Uterus (tissue), 4 donors: ENCODE results near the gene ARL5A. TPM values are rescaled to one million over a fixed set of nuclear protein-coding genes. Genes with fewer than 3 reads are reported as not detected.

Source experiments
- DNase-seq, 2 donors: peaks; one replicate each; pipeline ENCODE4 v3.0.0-alpha.2; 2019 to 2020
- H3K27ac ChIP-seq, 2 donors: fragments of 200-600 bp; sonication (generic); 1 replicate in 1 of 2; 2 replicates in 1 of 2; pipeline ENCODE4 v1.5.1; 2016 to 2018
- H3K27me3 ChIP-seq, 2 donors: fragments of 200-600 bp; sonication (generic); one replicate each; pipeline ENCODE4 v1.5.1; 2018 to 2019; ENCODE audit warnings: control low read depth in 1 of 2
- H3K36me3 ChIP-seq, 2 donors: fragments of 200-600 bp; sonication (generic); one replicate each; pipeline ENCODE4 v1.5.1; 2019; ENCODE audit warnings: control low read depth in 1 of 2
- H3K4me1 ChIP-seq, 2 donors: fragments of 200-600 bp; sonication (generic); one replicate each; pipeline ENCODE4 v1.5.1; 2018 to 2019; ENCODE audit warnings: control low read depth in 1 of 2
- H3K4me3 ChIP-seq, 2 donors: fragments of 200-600 bp; sonication (generic); 1 replicate in 1 of 2; 2 replicates in 1 of 2; pipeline ENCODE4 v1.5.1; 2018 to 2019; ENCODE audit warnings: mild to moderate bottlenecking in 1 of 2
- H3K9me3 ChIP-seq, 2 donors: fragments of 200-600 bp; sonication (generic); one replicate each; pipeline ENCODE4 v1.5.1; 2019; ENCODE audit warnings: control low read depth in 1 of 2
- POLR2A ChIP-seq, 2 donors: fragments of 450-650 bp; IDR thresholded peaks; one replicate each; pipeline ENCODE4 v1.6.1; 2016; ENCODE audit warnings: antibody characterized with exemption in 2 of 2, mild to moderate bottlenecking in 1 of 2, moderate library complexity in 1 of 2
- intact Hi-C: fragments of 100-400 bp; cut with DNase I; formaldehyde crosslinking; loops from one replicate; pipeline ENCODE4 v1.15.1; 2023; ENCODE audit warnings: low total_unique reads
- total RNA-seq, 4 donors: library from RNA; depleted of rRNA in 3 of 4; stranded (reverse); fragments of >200 nt in 3 of 4; gene quantifications; one replicate each; pipeline versions ENCODE4 v1.1.0 to v1.2.4, GENCODE V29; 2014 to 2023
- TF ChIP-seq, protein P1 (sequence below), 4 experiments: fragments of 200-600 bp in 2 of 4; fragments of 450-650 bp in 2 of 4; sonication (generic) in 2 of 4; IDR thresholded peaks; one replicate each; pipeline ENCODE4 v1.5.1; 2016 to 2019; ENCODE audit warnings: antibody characterized with exemption in 4 of 4, mild to moderate bottlenecking in 2 of 4, moderate library complexity in 1 of 4
- donor health status: DM: yes; HTN: yes; CAD: no.

The ARL5A gene
- total RNA-seq, 4 donors from 2014 or later = 21.2 to 101 (median 40.7) TPM

DNA sequence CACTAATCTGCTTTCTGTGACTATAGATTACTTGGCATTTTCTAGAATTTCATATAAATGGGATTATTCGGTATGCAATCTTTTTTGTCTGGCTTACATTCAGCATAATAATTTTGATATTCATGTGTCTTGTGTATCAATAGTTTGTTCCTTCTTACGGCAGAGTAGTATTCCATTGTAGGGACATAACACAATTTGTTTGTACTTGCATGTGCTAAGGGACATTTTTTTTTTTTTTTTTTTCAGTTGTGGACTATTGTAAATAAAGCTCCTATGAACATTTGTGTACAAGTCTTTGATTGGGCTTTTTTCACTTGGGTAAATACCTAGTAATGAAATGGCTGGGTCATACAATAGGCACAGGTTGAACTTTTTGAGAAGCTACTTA lies 45.1 kb downstream of the ARL5A start:
- Histone ChIP-seq H3K27ac (no peak overlapping the region), H3K4me1 (no peaks in the 10 kb centered on the region), H3K4me3 (no peak overlapping the region), H3K9me3 (no peaks in the 10 kb centered on the region), H3K36me3 (no peaks in the 10 kb centered on the region), H3K27me3 (no peaks in the 10 kb centered on the region)
- TF ChIP-seq, protein P1, sequence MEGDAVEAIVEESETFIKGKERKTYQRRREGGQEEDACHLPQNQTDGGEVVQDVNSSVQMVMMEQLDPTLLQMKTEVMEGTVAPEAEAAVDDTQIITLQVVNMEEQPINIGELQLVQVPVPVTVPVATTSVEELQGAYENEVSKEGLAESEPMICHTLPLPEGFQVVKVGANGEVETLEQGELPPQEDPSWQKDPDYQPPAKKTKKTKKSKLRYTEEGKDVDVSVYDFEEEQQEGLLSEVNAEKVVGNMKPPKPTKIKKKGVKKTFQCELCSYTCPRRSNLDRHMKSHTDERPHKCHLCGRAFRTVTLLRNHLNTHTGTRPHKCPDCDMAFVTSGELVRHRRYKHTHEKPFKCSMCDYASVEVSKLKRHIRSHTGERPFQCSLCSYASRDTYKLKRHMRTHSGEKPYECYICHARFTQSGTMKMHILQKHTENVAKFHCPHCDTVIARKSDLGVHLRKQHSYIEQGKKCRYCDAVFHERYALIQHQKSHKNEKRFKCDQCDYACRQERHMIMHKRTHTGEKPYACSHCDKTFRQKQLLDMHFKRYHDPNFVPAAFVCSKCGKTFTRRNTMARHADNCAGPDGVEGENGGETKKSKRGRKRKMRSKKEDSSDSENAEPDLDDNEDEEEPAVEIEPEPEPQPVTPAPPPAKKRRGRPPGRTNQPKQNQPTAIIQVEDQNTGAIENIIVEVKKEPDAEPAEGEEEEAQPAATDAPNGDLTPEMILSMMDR (IDR thresholded peaks at IDR 0.05) = no peak
- no peak for TF ChIP-seq POLR2A (IDR thresholded peaks at IDR 0.05)
- no peak for DNase-seq
- intact Hi-C loops = no loop called here

- Histone ChIP-seq H3K9me3 (no peaks in the 10 kb centered on the region), H3K27me3 (no peaks in the 10 kb centered on the region), H3K4me3 (no peak overlapping the region), H3K36me3 (no peaks in the 10 kb centered on the region), H3K4me1 (no peaks in the 10 kb centered on the region), H3K27ac (no peak overlapping the region)
- DNase-seq = no peak
- no peak for TF ChIP-seq POLR2A (IDR thresholded peaks at IDR 0.05)
- TF ChIP-seq, protein P1 (IDR thresholded peaks at IDR 0.05) = no peak
- intact Hi-C loops = no loop called here
Observed at GRCh38 chr2:151782378-151783132, 45.7 kb downstream of the ARL5A start.

- TF ChIP-seq POLR2A (IDR thresholded peaks at IDR 0.05) = no peak
- DNase-seq = no peak
- H3K4me3 ChIP-seq = no peak overlapping the region
- no peaks in the 10 kb centered on the region for H3K9me3 ChIP-seq
- intact Hi-C loops = no loop called here
- no peak overlapping the region for H3K27ac ChIP-seq
- H3K36me3 ChIP-seq = no peaks in the 10 kb centered on the region
- no peaks in the 10 kb centered on the region for H3K4me1 ChIP-seq
- H3K27me3 ChIP-seq = no peaks in the 10 kb centered on the region
Observed at GRCh38 chr2:151781642-151782041, 46.6 kb downstream of the ARL5A start.

DNA sequence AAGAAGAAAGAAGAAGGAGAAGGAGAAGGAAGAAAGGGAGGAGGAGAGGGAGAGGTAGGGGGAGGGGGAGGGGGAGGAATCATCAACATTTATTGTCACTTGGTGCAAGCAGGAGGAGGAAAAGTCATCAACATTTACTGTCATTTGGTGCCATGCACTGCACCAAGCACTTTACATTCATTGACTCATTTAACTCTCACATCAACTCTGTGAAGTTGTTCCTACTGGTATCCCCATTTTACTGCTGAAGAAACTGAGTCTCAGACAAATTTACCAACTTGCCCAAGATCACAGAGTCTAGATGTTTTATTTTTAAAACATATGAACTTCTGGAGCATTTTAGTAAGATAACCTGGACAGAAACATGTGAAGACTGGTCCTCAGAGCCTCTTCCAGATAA lies 47.3 kb downstream of the ARL5A start:
- no peaks in the 10 kb centered on the region for H3K9me3 ChIP-seq
- H3K27me3 ChIP-seq = no peaks in the 10 kb centered on the region
- intact Hi-C loops = no loop called here
- no peaks in the 10 kb centered on the region for H3K4me1 ChIP-seq
- no peak for DNase-seq
- H3K27ac ChIP-seq = no peak overlapping the region
- H3K36me3 ChIP-seq = no peaks in the 10 kb centered on the region
- TF ChIP-seq, protein P1 (IDR thresholded peaks at IDR 0.05) = no peak
- TF ChIP-seq POLR2A (IDR thresholded peaks at IDR 0.05) = no peak
- H3K4me3 ChIP-seq = no peak overlapping the region

DNA sequence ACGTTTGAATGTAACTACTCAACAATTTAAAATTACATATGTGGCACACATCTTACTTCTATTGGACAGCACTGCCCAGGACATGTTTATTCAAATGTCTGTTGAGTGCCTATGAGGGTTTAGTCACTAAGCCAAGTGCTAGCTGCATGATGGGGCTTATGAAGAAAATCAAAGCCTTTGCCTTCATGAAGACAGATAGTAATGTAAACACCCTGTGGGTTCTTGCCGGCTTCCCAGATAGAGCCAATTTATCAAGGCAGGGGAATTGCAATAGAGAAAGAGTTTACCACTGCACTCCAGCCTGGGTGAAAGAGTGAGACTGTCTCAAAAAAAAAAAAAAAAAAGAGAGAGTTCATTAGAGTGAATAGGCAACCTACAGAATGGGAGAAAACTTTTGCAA lies 50.3 kb downstream of the ARL5A start:
- H3K9me3 ChIP-seq = no peaks in the 10 kb centered on the region
- no peak for TF ChIP-seq POLR2A (IDR thresholded peaks at IDR 0.05)
- TF ChIP-seq, protein P1 (IDR thresholded peaks at IDR 0.05) = no peak
- H3K27ac ChIP-seq = no peak overlapping the region
- intact Hi-C loops = no loop called here
- H3K4me1 ChIP-seq = peaks cover 0 to 3% of the 10 kb centered on the region in 2 donors
- DNase-seq = no peak
- H3K36me3 ChIP-seq = no peaks in the 10 kb centered on the region
- no peaks in the 10 kb centered on the region for H3K27me3 ChIP-seq
- no peak overlapping the region for H3K4me3 ChIP-seq
